HepG2 (cell line): Measurements from ENCODE around the gene SYNGR2. TPM values are rescaled to one million over a fixed set of nuclear protein-coding genes. Genes with fewer than 3 reads are reported as not detected.

Experiments
- CBX1 ChIP-seq: IDR thresholded peaks from one replicate; pipeline ENCODE4 v1.6.1; 2016; ENCODE audit warnings: antibody characterized with exemption, low read depth
- ETS1 ChIP-seq: sonication (generic); formaldehyde crosslinking; IDR thresholded peaks from 2 replicates; pipeline ENCODE4 v1.4.0; 2020; ENCODE audit warnings: missing genetic modification reagents
- GTF2F1 ChIP-seq: fragments of 150-350 bp; IDR thresholded peaks from 2 replicates; pipeline ENCODE4 v1.6.1; 2014; ENCODE audit warnings: low read length
- HHEX ChIP-seq: IDR thresholded peaks from 2 replicates; pipeline ENCODE4 v1.6.1; 2016; ENCODE audit warnings: control low read depth
- NR3C1 ChIP-seq: sonication (generic); formaldehyde crosslinking; IDR thresholded peaks from 2 replicates; pipeline ENCODE4 v1.4.0; 2020; ENCODE audit warnings: missing genetic modification reagents
- POLR2A ChIP-seq, 2 experiments: IDR thresholded peaks; 2 replicates each; pipeline ENCODE4 v1.6.1; 2011; ENCODE audit warnings: low read depth in 2 of 2, low read length in 2 of 2, mild to moderate bottlenecking in 1 of 2, moderate library complexity in 1 of 2; ENCODE audit not compliant: insufficient read depth in 1 of 2
- SAP130 ChIP-seq: IDR thresholded peaks from 2 replicates; pipeline ENCODE4 v1.6.1; 2016; ENCODE audit warnings: low read depth
- TBP ChIP-seq: sonication (generic); formaldehyde crosslinking; IDR thresholded peaks from 2 replicates; pipeline ENCODE4 v1.5.0; 2020; ENCODE audit warnings: missing genetic modification reagents
- TFE3 ChIP-seq: IDR thresholded peaks from 2 replicates; pipeline ENCODE4 v1.6.1; 2016
- THYN1 ChIP-seq: sonication (generic); formaldehyde crosslinking; IDR thresholded peaks from 2 replicates; pipeline ENCODE4 v1.8.1; 2023; ENCODE audit warnings: low read depth, mild to moderate bottlenecking, moderate library complexity, missing genetic modification reagents, borderline replicate concordance
- ZC3H13 ChIP-seq: sonication (generic); formaldehyde crosslinking; IDR thresholded peaks from 2 replicates; pipeline ENCODE4 v1.8.1; 2023; ENCODE audit warnings: mild to moderate bottlenecking, missing genetic modification reagents, moderate library complexity
- ZNF264 ChIP-seq: sonication (generic); formaldehyde crosslinking; IDR thresholded peaks from 2 replicates; pipeline ENCODE4 v1.4.0; 2020; ENCODE audit warnings: missing genetic modification reagents
- ZNF431 ChIP-seq: sonication (generic); formaldehyde crosslinking; IDR thresholded peaks from 2 replicates; pipeline ENCODE4 v1.9.0; 2022; ENCODE audit warnings: missing genetic modification reagents, low read depth, mild to moderate bottlenecking, borderline replicate concordance
- ZNF563 ChIP-seq: sonication (generic); formaldehyde crosslinking; IDR thresholded peaks from 2 replicates; pipeline ENCODE4 v1.8.0; 2022; ENCODE audit warnings: mild to moderate bottlenecking, moderate library complexity, missing genetic modification reagents
- ZNF83 ChIP-seq: sonication (generic); formaldehyde crosslinking; IDR thresholded peaks from 2 replicates; pipeline ENCODE4 v1.4.0; 2020; ENCODE audit warnings: missing genetic modification reagents, mild to moderate bottlenecking, borderline replicate concordance
- ZNF878 ChIP-seq: sonication (generic); formaldehyde crosslinking; IDR thresholded peaks from 2 replicates; pipeline ENCODE4 v1.8.1; 2023; ENCODE audit warnings: mild to moderate bottlenecking, missing genetic modification reagents, moderate library complexity
- polyA plus RNA-seq, 8 experiments: library from polyadenylated mRNA; depleted of rRNA in 3 of 8; stranded (reverse) in 7 of 8; unstranded in 1 of 8; fragments of >200 nt; fragmentation: Illumina TruSeq in 4 of 8; extraction: Trizol in 4 of 8; gene quantifications; 2 replicates each; pipeline versions ENCODE4 v1.2.1 to v1.2.3, GENCODE V29; 2011 to 2016; ENCODE audit warnings: low read depth in 4 of 8, missing spikeins in 1 of 8, mixed read lengths in 1 of 8; ENCODE audit not compliant: insufficient read depth in 1 of 8
- total RNA-seq, 5 experiments: library from RNA; depleted of rRNA; stranded (reverse); fragments of >200 nt; fragmentation: Illumina TruSeq; extraction: Trizol; gene quantifications; 2 replicates each; pipeline ENCODE4 v1.2.3, GENCODE V29; 2016; ENCODE audit warnings: low read depth in 1 of 5
- TF ChIP-seq, protein P1 (sequence below): sonication (generic); formaldehyde crosslinking; IDR thresholded peaks from 2 replicates; pipeline ENCODE4 v1.4.0; 2020; ENCODE audit warnings: missing genetic modification reagents
- TF ChIP-seq, protein P2 (sequence below): sonication (generic); formaldehyde crosslinking; IDR thresholded peaks from 2 replicates; pipeline ENCODE4 v1.4.0; 2020; ENCODE audit warnings: missing genetic modification reagents, borderline replicate concordance

SYNGR2 gene
- total and polyA plus RNA-seq, 2 of the 13 experiments (the other 11 are each of a cell fraction or from before 2014, with no cell fraction given) = 46.7 to 170 TPM

GRCh38 chr17:78144736-78145641 is 23.4 kb upstream of the SYNGR2 start (continued):
- TF ChIP-seq ZNF264 = peak; percentile 87
- no peak for TF ChIP-seq ETS1 (CRISPR knock-in tag)
- TF ChIP-seq TFE3 (CRISPR knock-in tag) = peak; percentile 79
- TF ChIP-seq, protein P1, sequence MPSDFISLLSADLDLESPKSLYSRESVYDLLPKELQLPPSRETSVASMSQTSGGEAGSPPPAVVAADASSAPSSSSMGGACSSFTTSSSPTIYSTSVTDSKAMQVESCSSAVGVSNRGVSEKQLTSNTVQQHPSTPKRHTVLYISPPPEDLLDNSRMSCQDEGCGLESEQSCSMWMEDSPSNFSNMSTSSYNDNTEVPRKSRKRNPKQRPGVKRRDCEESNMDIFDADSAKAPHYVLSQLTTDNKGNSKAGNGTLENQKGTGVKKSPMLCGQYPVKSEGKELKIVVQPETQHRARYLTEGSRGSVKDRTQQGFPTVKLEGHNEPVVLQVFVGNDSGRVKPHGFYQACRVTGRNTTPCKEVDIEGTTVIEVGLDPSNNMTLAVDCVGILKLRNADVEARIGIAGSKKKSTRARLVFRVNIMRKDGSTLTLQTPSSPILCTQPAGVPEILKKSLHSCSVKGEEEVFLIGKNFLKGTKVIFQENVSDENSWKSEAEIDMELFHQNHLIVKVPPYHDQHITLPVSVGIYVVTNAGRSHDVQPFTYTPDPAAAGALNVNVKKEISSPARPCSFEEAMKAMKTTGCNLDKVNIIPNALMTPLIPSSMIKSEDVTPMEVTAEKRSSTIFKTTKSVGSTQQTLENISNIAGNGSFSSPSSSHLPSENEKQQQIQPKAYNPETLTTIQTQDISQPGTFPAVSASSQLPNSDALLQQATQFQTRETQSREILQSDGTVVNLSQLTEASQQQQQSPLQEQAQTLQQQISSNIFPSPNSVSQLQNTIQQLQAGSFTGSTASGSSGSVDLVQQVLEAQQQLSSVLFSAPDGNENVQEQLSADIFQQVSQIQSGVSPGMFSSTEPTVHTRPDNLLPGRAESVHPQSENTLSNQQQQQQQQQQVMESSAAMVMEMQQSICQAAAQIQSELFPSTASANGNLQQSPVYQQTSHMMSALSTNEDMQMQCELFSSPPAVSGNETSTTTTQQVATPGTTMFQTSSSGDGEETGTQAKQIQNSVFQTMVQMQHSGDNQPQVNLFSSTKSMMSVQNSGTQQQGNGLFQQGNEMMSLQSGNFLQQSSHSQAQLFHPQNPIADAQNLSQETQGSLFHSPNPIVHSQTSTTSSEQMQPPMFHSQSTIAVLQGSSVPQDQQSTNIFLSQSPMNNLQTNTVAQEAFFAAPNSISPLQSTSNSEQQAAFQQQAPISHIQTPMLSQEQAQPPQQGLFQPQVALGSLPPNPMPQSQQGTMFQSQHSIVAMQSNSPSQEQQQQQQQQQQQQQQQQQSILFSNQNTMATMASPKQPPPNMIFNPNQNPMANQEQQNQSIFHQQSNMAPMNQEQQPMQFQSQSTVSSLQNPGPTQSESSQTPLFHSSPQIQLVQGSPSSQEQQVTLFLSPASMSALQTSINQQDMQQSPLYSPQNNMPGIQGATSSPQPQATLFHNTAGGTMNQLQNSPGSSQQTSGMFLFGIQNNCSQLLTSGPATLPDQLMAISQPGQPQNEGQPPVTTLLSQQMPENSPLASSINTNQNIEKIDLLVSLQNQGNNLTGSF (CRISPR knock-in tag) = peak; percentile 66; the same call in 1 of the 2 replicates
- 0 out of 2 replicates have a peak, but pooled peaks have one; percentile 30 for TF ChIP-seq ZNF878 (CRISPR knock-in tag)
- peak; percentile 52; the same call in 1 of the 2 replicates for TF ChIP-seq ZNF563 (CRISPR knock-in tag)
- no peak for TF ChIP-seq CBX1
- no peak for TF ChIP-seq NR3C1 (CRISPR knock-in tag)
- TF ChIP-seq, protein P2, sequence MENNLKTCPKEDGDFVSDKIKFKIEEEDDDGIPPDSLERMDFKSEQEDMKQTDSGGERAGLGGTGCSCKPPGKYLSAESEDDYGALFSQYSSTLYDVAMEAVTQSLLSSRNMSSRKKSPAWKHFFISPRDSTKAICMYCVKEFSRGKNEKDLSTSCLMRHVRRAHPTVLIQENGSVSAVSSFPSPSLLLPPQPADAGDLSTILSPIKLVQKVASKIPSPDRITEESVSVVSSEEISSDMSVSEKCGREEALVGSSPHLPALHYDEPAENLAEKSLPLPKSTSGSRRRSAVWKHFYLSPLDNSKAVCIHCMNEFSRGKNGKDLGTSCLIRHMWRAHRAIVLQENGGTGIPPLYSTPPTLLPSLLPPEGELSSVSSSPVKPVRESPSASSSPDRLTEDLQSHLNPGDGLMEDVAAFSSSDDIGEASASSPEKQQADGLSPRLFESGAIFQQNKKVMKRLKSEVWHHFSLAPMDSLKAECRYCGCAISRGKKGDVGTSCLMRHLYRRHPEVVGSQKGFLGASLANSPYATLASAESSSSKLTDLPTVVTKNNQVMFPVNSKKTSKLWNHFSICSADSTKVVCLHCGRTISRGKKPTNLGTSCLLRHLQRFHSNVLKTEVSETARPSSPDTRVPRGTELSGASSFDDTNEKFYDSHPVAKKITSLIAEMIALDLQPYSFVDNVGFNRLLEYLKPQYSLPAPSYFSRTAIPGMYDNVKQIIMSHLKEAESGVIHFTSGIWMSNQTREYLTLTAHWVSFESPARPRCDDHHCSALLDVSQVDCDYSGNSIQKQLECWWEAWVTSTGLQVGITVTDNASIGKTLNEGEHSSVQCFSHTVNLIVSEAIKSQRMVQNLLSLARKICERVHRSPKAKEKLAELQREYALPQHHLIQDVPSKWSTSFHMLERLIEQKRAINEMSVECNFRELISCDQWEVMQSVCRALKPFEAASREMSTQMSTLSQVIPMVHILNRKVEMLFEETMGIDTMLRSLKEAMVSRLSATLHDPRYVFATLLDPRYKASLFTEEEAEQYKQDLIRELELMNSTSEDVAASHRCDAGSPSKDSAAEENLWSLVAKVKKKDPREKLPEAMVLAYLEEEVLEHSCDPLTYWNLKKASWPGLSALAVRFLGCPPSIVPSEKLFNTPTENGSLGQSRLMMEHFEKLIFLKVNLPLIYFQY (CRISPR knock-in tag) = peak; percentile 48; the same call in 1 of the 2 replicates
- peak; percentile 84 for TF ChIP-seq SAP130 (CRISPR knock-in tag)
- TF ChIP-seq ZC3H13 (CRISPR knock-in tag) = peak; percentile 89; the same call in 1 of the 2 replicates
- TF ChIP-seq GTF2F1 = no peak
- TF ChIP-seq HHEX (CRISPR knock-in tag) = no peak
- TF ChIP-seq THYN1 (CRISPR knock-in tag) = no peak
- TF ChIP-seq ZNF83 (CRISPR knock-in tag) = peak; percentile 59; the same call in 1 of the 2 replicates
- no peak for TF ChIP-seq TBP (CRISPR knock-in tag)
- no peak for TF ChIP-seq ZNF431 (CRISPR knock-in tag)
- TF ChIP-seq POLR2A (IDR thresholded peaks at IDR 0.05; ENCODE audit: insufficient read depth in 1 of 2, low read depth in 2 of 2, low read length in 2 of 2) = no peak
